Pulmonary artery endothelial cell (primary cell): Measurements from ENCODE around the gene TOMM40L. TPM values are rescaled to one million over a fixed set of nuclear protein-coding genes. Genes with fewer than 3 reads are reported as not detected.
"Not testable (repeated sequence)": the region's sequence is repeated elsewhere in the genome, so short reads cannot be mapped to it uniquely, and the experiment has no call there.

Experiments
- DNase-seq: peaks from one replicate; pipeline ENCODE4 v3.0.0-alpha.2; 2011; ENCODE audit warnings: low read depth, low spot score
- total RNA-seq: library from RNA; depleted of rRNA; stranded (reverse); fragments of >200 nt; gene quantifications from 2 replicates; pipeline ENCODE4 v1.2.3, GENCODE V29; 2014

TOMM40L gene
- total RNA-seq, 1 donor from 2014 or later: 20.4 TPM

GRCh38 chr1:161251579-161251978 lies 25.7 kb downstream of the TOMM40L start:
- no peak for DNase-seq

- DNase-seq: not testable (repeated sequence)
Observed at GRCh38 chr1:161255302-161255701, 29.4 kb downstream of the TOMM40L start.

GRCh38 chr1:161255955-161256520 lies 30.2 kb downstream of the TOMM40L start:
- DNase-seq: not testable (repeated sequence)

GRCh38 chr1:161257109-161257508 lies 31.2 kb downstream of the TOMM40L start:
- not testable (repeated sequence) for DNase-seq

- DNase-seq: no peak
Observed at GRCh38 chr1:161258439-161259344, 32.8 kb downstream of the TOMM40L start, which contains the start of gene PCP4L1. Gene PCP4L1, plus strand, starts transcription at chr1:161258745. Its CDS starts 230 bp downstream, at chr1:161258975.

- no peak for DNase-seq
Observed at GRCh38 chr1:161259345-161259702, 33.5 kb downstream of the TOMM40L start.

- no peak for DNase-seq
Observed at GRCh38 chr1:161259765-161260164, 33.9 kb downstream of the TOMM40L start.

- no peak for DNase-seq
Observed at GRCh38 chr1:161260376-161261260, 34.8 kb downstream of the TOMM40L start.

- no peak for DNase-seq
Observed at GRCh38 chr1:161261261-161262235, 35.7 kb downstream of the TOMM40L start.

GRCh38 chr1:161265305-161265704 lies 39.4 kb downstream of the TOMM40L start:
- DNase-seq: no peak

GRCh38 chr1:161266202-161266601 lies 40.3 kb downstream of the TOMM40L start:
- DNase-seq: no peak

- no peak for DNase-seq
Observed at GRCh38 chr1:161266836-161267235, 41.0 kb downstream of the TOMM40L start.

- DNase-seq: no peak
Observed at GRCh38 chr1:161267321-161267720, 41.5 kb downstream of the TOMM40L start.

GRCh38 chr1:161273402-161273801 lies 47.5 kb downstream of the TOMM40L start:
- DNase-seq: no peak

GRCh38 chr1:161274874-161275273 lies 49.0 kb downstream of the TOMM40L start:
- no peak for DNase-seq

Other genes starting within 250 kb of the TOMM40L start
- 242 and 246 TPM in 2 replicates for gene F11R, start 204.9 kb upstream of the TOMM40L start, total RNA-seq
- gene TSTD1, start 187.1 kb upstream of the TOMM40L start, total RNA-seq: 19.1 and 44.2 TPM in 2 replicates
- gene USF1, start 180.1 kb upstream of the TOMM40L start, total RNA-seq: 95.7 and 127 TPM in 2 replicates
- 0.04 TPM in 1 of 2 replicates, not detected in the other for gene ARHGAP30, start 156.2 kb upstream of the TOMM40L start, total RNA-seq
- 0.14 and 0.53 TPM in 2 replicates for gene NECTIN4, start 136.5 kb upstream of the TOMM40L start, total RNA-seq
- 0.60 and 0.86 TPM in 2 replicates for gene KLHDC9, start 127.7 kb upstream of the TOMM40L start, total RNA-seq
- gene PFDN2, start 108.0 kb upstream of the TOMM40L start, total RNA-seq: 56.3 and 93.2 TPM in 2 replicates
- gene NIT1, start 108.0 kb upstream of the TOMM40L start, total RNA-seq: 11.3 and 14.3 TPM in 2 replicates
- gene DEDD, start 93.4 kb upstream of the TOMM40L start, total RNA-seq: 38.8 and 56.2 TPM in 2 replicates
- 124 and 130 TPM in 2 replicates for gene UFC1, start 72.1 kb upstream of the TOMM40L start, total RNA-seq
- 4.6 and 8.3 TPM in 2 replicates for gene USP21, start 66.6 kb upstream of the TOMM40L start, total RNA-seq
- 16.0 and 19.1 TPM in 2 replicates for gene PPOX, start 59.6 kb upstream of the TOMM40L start, total RNA-seq
- 24.7 and 25.9 TPM in 2 replicates for gene B4GALT3, start 48.6 kb upstream of the TOMM40L start, total RNA-seq
- 26.8 and 43.7 TPM in 2 replicates for gene ADAMTS4, start 27.0 kb upstream of the TOMM40L start, total RNA-seq
- gene NDUFS2, start 23.7 kb upstream of the TOMM40L start, total RNA-seq: 200 and 232 TPM in 2 replicates
- 0.26 and 0.49 TPM in 2 replicates for gene FCER1G, start 10.8 kb upstream of the TOMM40L start, total RNA-seq
- not detected in 2 replicates for gene APOA2, start 2.4 kb upstream of the TOMM40L start, total RNA-seq
- not detected in 2 replicates for gene NR1I3, start 12.1 kb downstream of the TOMM40L start, total RNA-seq
- not detected in 2 replicates for gene PCP4L1, start 32.7 kb downstream of the TOMM40L start, total RNA-seq
- 0.95 and 0.99 TPM in 2 replicates for gene MPZ, start 83.9 kb downstream of the TOMM40L start, total RNA-seq
- gene SDHC, start 88.3 kb downstream of the TOMM40L start, total RNA-seq: 31.2 and 36.0 TPM in 2 replicates
- not detected in 2 replicates for gene CFAP126, start 141.8 kb downstream of the TOMM40L start, total RNA-seq